ENCODE results near the gene INO80C.
"Not testable (repeated sequence)": the region's sequence is repeated elsewhere in the genome, so short reads cannot be mapped to it uniquely, and the experiment has no call there.

The INO80C gene

GRCh38 chr18:35458677-35459441 is 38.9 kb downstream of the INO80C start:
- DNase-seq (ENCODE audit: low spot score), result peak; percentile 34

GRCh38 chr18:35458271-35458670 is 39.5 kb downstream of the INO80C start:
- DNase-seq (ENCODE audit: low spot score), result no peak

GRCh38 chr18:35457140-35457704 is 40.5 kb downstream of the INO80C start:
- DNase-seq (ENCODE audit: low spot score), result no peak

GRCh38 chr18:35455926-35456763 is 41.6 kb downstream of the INO80C start:
- no peak for DNase-seq (ENCODE audit: low spot score)

GRCh38 chr18:35454803-35455202 is 43.0 kb downstream of the INO80C start:
- DNase-seq (ENCODE audit: low spot score), result no peak

GRCh38 chr18:35453065-35453464 is 44.7 kb downstream of the INO80C start:
- not testable (repeated sequence) for DNase-seq (ENCODE audit: low spot score)

GRCh38 chr18:35451916-35452315 is 45.8 kb downstream of the INO80C start:
- no peak for DNase-seq (ENCODE audit: low spot score)

GRCh38 chr18:35451032-35451431 is 46.7 kb downstream of the INO80C start:
- DNase-seq (ENCODE audit: low spot score), result no peak

- no peak for DNase-seq (ENCODE audit: low spot score)
Observed at GRCh38 chr18:35444636-35445035, 53.1 kb downstream of the INO80C start.

GRCh38 chr18:35443847-35444246 is 53.9 kb downstream of the INO80C start:
- no peak for DNase-seq (ENCODE audit: low spot score)

- no peak for DNase-seq (ENCODE audit: low spot score)
Observed at GRCh38 chr18:35443434-35443833, 54.3 kb downstream of the INO80C start.

- DNase-seq (ENCODE audit: low spot score), result no peak
Observed at GRCh38 chr18:35442701-35443100, 55.1 kb downstream of the INO80C start.

- no peak for DNase-seq (ENCODE audit: low spot score)
Observed at GRCh38 chr18:35441857-35442595, 55.7 kb downstream of the INO80C start.

- DNase-seq (ENCODE audit: low spot score), result no peak
Observed at GRCh38 chr18:35438480-35439234, 59.1 kb downstream of the INO80C start.

GRCh38 chr18:35437836-35438235 is 59.9 kb downstream of the INO80C start:
- no peak for DNase-seq (ENCODE audit: low spot score)

GRCh38 chr18:35436076-35436649 is 61.6 kb downstream of the INO80C start:
- no peak for DNase-seq (ENCODE audit: low spot score)

- DNase-seq (ENCODE audit: low spot score), result no peak
Observed at GRCh38 chr18:35435401-35435800, 62.4 kb downstream of the INO80C start.

- DNase-seq (ENCODE audit: low spot score), result no peak
Observed at GRCh38 chr18:35432565-35433001, 65.2 kb downstream of the INO80C start.

GRCh38 chr18:35431374-35431741 is 66.4 kb downstream of the INO80C start:
- DNase-seq (ENCODE audit: low spot score), result no peak

- DNase-seq (ENCODE audit: low spot score), result no peak
Observed at GRCh38 chr18:35430721-35431373, 66.9 kb downstream of the INO80C start.

- no peak for DNase-seq (ENCODE audit: low spot score)
Observed at GRCh38 chr18:35426786-35427185, 71.0 kb downstream of the INO80C start.
